Small intestine (tissue), 7 donors: ENCODE measurements around the gene MPZL3. TPM values are rescaled to one million over a fixed set of nuclear protein-coding genes. Genes with fewer than 3 reads are reported as not detected.

Experiments used
- DNase-seq, 2 donors: peaks; one replicate each; pipeline versions ENCODE4 v3.0.0 to v3.0.0-alpha.2; 2013
- FAIRE-seq: peaks from 2 replicates; lab custom pipeline; 2012; peaks lifted over from hg19 to GRCh38; lab: Jason Lieb, UNC
- H3K27ac ChIP-seq, 3 donors: one replicate each; pipeline ENCODE4 v1.5.1; 2013; ENCODE audit warnings: low read length in 2 of 3, mild to moderate bottlenecking in 2 of 3, control low read depth in 1 of 3, inconsistent platforms in 1 of 3, low read depth in 1 of 3, moderate library complexity in 1 of 3
- H3K27me3 ChIP-seq, 3 donors: one replicate each; pipeline ENCODE4 v1.6.1; 2013; ENCODE audit warnings: low read length in 3 of 3, inconsistent platforms in 1 of 3; ENCODE audit not compliant: control insufficient read depth in 3 of 3, insufficient read depth in 3 of 3
- H3K36me3 ChIP-seq, 3 donors: one replicate each; pipeline ENCODE4 v1.6.1; 2013; ENCODE audit warnings: low read length in 3 of 3, inconsistent platforms in 1 of 3, low read depth in 1 of 3, mild to moderate bottlenecking in 1 of 3, moderate library complexity in 1 of 3; ENCODE audit not compliant: control insufficient read depth in 3 of 3, insufficient read depth in 2 of 3
- H3K4me1 ChIP-seq, 3 donors: one replicate each; pipeline ENCODE4 v1.6.1; 2013; ENCODE audit warnings: low read length in 2 of 3, inconsistent platforms in 1 of 3, low read depth in 1 of 3, mild to moderate bottlenecking in 1 of 3, moderate library complexity in 1 of 3; ENCODE audit not compliant: control insufficient read depth in 3 of 3, insufficient read depth in 2 of 3
- H3K4me3 ChIP-seq, 3 donors: one replicate each; pipeline ENCODE4 v1.5.1; 2013; ENCODE audit warnings: low read length in 3 of 3, control low read depth in 1 of 3, inconsistent platforms in 1 of 3, low read depth in 1 of 3, mild to moderate bottlenecking in 1 of 3, moderate library complexity in 1 of 3
- H3K9me3 ChIP-seq, 2 donors: one replicate each; pipeline ENCODE4 v1.6.1; 2013; ENCODE audit warnings: low read depth in 1 of 2, low read length in 1 of 2; ENCODE audit not compliant: control insufficient read depth in 2 of 2, insufficient read depth in 1 of 2
- WGBS, 3 donors: extraction: QIAGEN DNeasy Blood & Tissue Kit; methylation state at CpG; one replicate each; pipeline ENCODE4 v1.1.7; 2013; 5-methylcytosine and 5-hydroxymethylcytosine counted together
- polyA plus RNA-seq, 4 donors: library from polyadenylated mRNA; stranded (reverse) in 3 of 4; unstranded in 1 of 4; fragments of 200-250 nt in 3 of 4; fragments of 120-200 nt in 1 of 4; gene quantifications; one replicate each; pipeline versions ENCODE4 v1.2.1 to v1.2.3, GENCODE V29; 2013
- donor health status: healthy with polysubstance abuse.
- donor health status: control.
- donor health status: control.
- donor health status: Bipolar disorder and iron deficiency.
- donor health status: healthy.

MPZL3 gene
- polyA plus RNA-seq, 4 donors, result 3.0 to 24.9 (median 4.0) TPM

DNA sequence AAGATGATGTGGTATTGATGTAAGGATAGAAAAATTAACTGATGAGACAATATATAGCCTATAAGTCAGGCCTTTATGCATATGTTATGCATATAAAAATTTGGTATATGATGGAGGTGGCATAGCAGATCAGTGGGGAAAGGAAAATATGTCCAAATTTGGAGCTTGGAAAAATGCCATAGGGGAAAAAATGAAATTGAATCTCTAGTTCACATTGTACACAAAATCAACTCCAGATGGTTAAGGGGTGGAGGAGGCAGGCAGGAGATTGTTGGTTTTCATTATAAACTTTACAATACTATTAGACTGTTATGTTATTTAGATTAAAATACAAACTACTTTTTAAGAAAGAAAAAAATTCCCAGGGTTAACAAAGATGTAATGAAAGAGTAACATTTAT is 37.2 kb upstream of the MPZL3 start:
- H3K4me1 ChIP-seq, result peaks cover 0 to 6% (median 3%) of the 10 kb centered on the region in 3 donors
- H3K9me3 ChIP-seq, result no peaks in the 10 kb centered on the region
- no peak for DNase-seq
- no peak for FAIRE-seq
- H3K27ac ChIP-seq, result no peak overlapping the region
- no peaks in the 10 kb centered on the region for H3K36me3 ChIP-seq
- no peaks in the 10 kb centered on the region for H3K27me3 ChIP-seq
- no peak overlapping the region for H3K4me3 ChIP-seq

DNA sequence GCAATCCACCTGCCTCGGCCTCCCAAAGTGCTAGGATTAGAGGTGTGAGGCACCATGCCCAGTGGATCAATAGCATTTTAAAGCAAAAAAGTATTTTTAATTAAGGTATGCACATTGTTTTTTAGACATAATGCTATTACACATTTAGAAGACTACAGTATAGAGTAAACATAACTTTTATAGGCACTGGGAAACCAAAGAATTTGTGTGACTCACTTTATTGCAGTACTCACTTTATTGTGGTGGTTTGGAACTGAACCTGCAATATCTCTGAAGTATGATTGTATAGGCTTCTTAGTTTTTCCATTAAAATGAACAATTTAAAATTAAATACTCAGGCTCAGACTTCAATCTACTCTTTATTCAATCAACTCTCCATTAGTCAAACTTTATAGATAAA is 34.8 kb upstream of the MPZL3 start:
- H3K36me3 ChIP-seq, result no peaks in the 10 kb centered on the region
- FAIRE-seq, result no peak
- WGBS, 3 donors, result 44 to 68% (median 52%) methylated on average over 1 of the region's 1 CpG
- H3K9me3 ChIP-seq, result no peaks in the 10 kb centered on the region
- H3K27me3 ChIP-seq, result no peaks in the 10 kb centered on the region
- H3K4me3 ChIP-seq, result no peak overlapping the region
- peaks cover 0 to 18% (median 3%) of the 10 kb centered on the region in 3 donors for H3K4me1 ChIP-seq
- H3K27ac ChIP-seq, result peak overlapping the region in 1 of 3 donors; percentile 24
- DNase-seq, result peak; percentile 58 to 63

DNA sequence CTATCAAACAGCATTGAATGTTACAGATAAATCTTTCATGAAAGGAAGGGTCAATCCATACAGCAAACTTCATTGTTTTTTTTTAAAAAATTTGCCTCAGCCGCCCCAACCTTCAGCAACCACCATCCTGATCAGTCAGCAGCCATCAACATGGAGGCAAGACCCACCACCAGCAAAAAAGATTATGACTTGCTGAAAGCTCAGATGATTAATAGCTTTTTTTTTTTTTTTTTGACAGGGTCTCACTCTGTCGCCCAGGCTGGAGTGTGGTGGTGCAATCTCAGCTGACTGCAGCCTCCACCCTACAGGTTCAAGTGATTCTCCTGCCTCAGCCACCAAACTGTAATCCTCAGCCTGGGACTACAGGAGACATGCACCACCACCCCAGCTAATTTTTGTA is 34.4 kb upstream of the MPZL3 start:
- Histone ChIP-seq H3K27ac (no peak overlapping the region), H3K4me1 (peaks cover 0 to 18% (median 3%) of the 10 kb centered on the region in 3 donors), H3K9me3 (no peaks in the 10 kb centered on the region), H3K4me3 (no peak overlapping the region), H3K27me3 (no peaks in the 10 kb centered on the region), H3K36me3 (no peaks in the 10 kb centered on the region)
- FAIRE-seq (no peak), DNase-seq (no peak)
- 90 to 100% (median 95%) methylated on average over 2 of the region's 2 CpGs for WGBS, 3 donors

DNA sequence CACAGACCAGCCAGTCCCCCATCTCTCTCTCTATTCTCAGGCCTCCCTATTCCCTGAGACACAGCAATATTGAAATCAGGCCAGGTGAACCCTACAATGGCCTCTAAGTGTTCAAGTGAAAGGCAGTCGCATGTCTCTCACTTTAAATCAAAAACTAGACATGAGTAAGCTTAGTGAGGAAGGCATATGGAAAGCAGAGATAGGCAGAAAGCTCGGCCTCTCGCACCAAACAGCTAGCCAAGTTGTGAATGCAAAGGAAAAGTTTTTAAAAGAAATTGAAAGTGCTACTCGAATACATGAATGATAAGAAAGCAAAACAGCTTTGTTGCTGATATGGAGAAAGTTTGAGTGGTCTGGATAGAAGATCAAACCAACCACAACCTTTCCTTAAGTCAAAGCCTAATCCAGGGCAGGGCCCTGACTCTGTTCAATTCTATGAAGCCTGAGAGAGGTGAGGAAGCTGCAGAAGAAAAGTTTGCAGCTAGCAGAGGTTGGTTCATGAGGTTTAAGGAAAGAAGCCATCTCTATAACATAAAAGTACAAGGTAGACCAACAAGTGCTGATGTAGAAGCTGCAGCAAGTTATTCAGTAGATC is 31.7 kb upstream of the MPZL3 start:
- Histone ChIP-seq H3K36me3 (no peaks in the 10 kb centered on the region), H3K4me1 (peaks cover 0 to 18% (median 3%) of the 10 kb centered on the region in 3 donors), H3K4me3 (no peak overlapping the region), H3K27ac (no peak overlapping the region), H3K9me3 (no peaks in the 10 kb centered on the region), H3K27me3 (no peaks in the 10 kb centered on the region)
- FAIRE-seq (no peak), DNase-seq (no peak)
- 24 to 42% (median 30%) methylated on average over 4 of the region's 4 CpGs for WGBS, 3 donors

DNA sequence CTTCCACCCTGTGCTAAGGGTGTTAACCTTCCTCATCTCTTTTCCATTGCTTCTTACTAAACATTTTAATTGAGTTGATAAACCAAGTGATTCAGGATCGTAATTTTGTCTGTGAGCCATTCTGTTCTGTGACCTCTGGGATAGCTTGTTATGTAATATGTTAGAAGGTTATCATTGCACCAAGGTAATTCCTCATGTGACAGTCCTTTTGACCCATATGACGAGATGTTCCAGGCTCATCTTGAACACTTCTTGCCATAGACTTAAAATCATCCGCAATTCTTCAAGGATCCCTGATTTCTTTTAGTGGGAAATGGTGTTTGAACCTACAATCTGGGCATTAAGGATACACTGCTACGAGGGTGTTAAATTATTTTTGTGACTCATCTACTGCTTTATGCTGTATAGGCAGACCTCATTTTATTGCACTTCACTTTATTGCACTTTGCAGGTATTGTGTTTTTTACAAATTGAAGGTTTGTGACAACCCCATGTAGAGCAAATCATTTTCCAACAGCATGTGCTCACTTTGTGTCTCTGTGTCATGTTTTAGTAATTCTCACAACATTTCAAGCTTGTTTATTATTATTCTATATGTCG is 31.0 kb upstream of the MPZL3 start:
- peak; percentile 43 to 53 for DNase-seq
- WGBS, 3 donors, result 26 to 63% (median 46%) methylated on average over 5 of the region's 5 CpGs
- no peak for FAIRE-seq
- no peaks in the 10 kb centered on the region for H3K9me3 ChIP-seq
- H3K4me1 ChIP-seq, result peaks cover 0 to 18% (median 3%) of the 10 kb centered on the region in 3 donors
- H3K4me3 ChIP-seq, result no peak overlapping the region
- H3K36me3 ChIP-seq, result no peaks in the 10 kb centered on the region
- peak overlapping the region in 1 of 3 donors; percentile 32 for H3K27ac ChIP-seq
- no peaks in the 10 kb centered on the region for H3K27me3 ChIP-seq

DNA sequence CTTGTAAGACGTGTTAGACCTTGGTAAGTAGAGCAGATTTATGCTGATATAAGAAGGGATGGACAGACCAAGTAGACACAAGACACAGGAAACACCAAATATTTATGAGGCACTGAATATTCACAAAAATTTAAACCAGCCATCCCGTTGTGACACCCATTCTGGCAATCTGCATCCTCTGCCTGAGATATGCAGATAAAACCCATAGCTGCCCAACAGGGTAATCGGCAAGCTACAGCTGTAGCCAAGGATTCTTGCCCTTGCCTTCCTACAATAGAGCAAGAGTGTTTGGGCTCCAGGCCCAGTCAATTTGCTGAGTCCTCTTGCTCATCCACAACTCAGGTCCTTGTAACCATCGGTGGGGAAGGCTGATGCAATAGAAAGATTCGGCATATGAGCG is 30.4 kb upstream of the MPZL3 start:
- H3K4me3 ChIP-seq, result no peak overlapping the region
- no peaks in the 10 kb centered on the region for H3K9me3 ChIP-seq
- no peaks in the 10 kb centered on the region for H3K36me3 ChIP-seq
- FAIRE-seq (no peak), DNase-seq (no peak)
- H3K4me1 ChIP-seq, result peaks cover 0 to 18% (median 3%) of the 10 kb centered on the region in 3 donors
- peak overlapping the region in 1 of 3 donors; percentile 32 for H3K27ac ChIP-seq
- no peaks in the 10 kb centered on the region for H3K27me3 ChIP-seq
- 82 to 91% (median 89%) methylated on average over 6 of the region's 6 CpGs for whole genome bisulfite sequencing, 3 donors

DNA sequence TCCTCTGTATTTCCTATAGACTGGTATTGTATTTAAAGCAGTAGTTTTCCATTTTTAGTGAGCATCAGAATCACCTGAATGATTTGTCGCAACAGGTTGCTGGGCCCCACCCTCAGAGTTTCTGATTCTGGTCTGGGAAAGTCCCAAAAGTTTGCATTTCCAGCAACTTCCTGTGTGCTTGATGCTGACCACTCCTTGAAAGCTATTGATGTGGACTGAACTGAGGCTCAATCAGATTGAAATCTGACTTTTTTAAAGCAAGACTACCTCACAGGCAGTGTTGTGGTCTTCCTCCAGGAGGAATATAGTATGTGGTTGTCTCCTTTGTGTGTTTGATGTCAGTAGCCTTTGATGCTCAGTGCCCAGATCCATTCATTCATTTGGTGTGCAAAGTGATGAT is 29.1 kb upstream of the MPZL3 start:
- no peak for FAIRE-seq

DNA sequence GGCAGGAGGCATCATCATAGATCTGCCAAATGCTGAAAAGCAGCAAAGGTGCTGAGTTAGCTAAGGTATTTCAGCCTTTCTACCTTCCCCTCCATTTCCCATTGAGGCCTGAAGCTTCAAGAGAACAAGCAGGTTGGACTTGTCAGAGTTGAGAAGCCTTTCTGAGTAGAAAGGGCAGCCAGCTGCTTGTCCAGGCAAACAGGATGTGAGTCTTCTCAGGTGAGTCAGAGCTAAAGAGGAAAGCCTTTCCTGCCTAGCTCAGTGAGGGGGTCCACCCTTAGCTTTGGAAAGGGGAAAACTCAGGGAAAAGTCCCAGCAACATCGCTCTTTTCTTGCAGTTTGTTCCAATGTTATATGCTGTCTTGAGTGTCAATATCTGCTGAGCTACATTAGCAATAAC is 25.1 kb upstream of the MPZL3 start:
- Histone ChIP-seq H3K9me3 (no peaks in the 10 kb centered on the region), H3K27ac (peak overlapping the region in 1 of 3 donors; percentile 2), H3K27me3 (no peaks in the 10 kb centered on the region), H3K4me3 (no peak overlapping the region), H3K36me3 (no peaks in the 10 kb centered on the region), H3K4me1 (peaks cover 0 to 3% (median 0%) of the 10 kb centered on the region in 3 donors)
- DNase-seq (no peak), FAIRE-seq (no peak)
- 80 to 100% (median 87%) methylated on average over 1 of the region's 1 CpG for WGBS, 3 donors

More for the DNA sequence above, 29.1 kb upstream of the MPZL3 start:
- no peak overlapping the region for H3K4me3 ChIP-seq
- 85 to 97% (median 86%) methylated on average over 1 of the region's 1 CpG for WGBS, 3 donors
- no peaks in the 10 kb centered on the region for H3K36me3 ChIP-seq
- H3K27ac ChIP-seq, result no peak overlapping the region
- peaks cover 0 to 13% (median 0%) of the 10 kb centered on the region in 3 donors for H3K4me1 ChIP-seq
- no peaks in the 10 kb centered on the region for H3K9me3 ChIP-seq
- no peak for DNase-seq
- H3K27me3 ChIP-seq, result no peaks in the 10 kb centered on the region
